ENCODE results near the gene BTBD9.

The BTBD9 gene

DNA sequence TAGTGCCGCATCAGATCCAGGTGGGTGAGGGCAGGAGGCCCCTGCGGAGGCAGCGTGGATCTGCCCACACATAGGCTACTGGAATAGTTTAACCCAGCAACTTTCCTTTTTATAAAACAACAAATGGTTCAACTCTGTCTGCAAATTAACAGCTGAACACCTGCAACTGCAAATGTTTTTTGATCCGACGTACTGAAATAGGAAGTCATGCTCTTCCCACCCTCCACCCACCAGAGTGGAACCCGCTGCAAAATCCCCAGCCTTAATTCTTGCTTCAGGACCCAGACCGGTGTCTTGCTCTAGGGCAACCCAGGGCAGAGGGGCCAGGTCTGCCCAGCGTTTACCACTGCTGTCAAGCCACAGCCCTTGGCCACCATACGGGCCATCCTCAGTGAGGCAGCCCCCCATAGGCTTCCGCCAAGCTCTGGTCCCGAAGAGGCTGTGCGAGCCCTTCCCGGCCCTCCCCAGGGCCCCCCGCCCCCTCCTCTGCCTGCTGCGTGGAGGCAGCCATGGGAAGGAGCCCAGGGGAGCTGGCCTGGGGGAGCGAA, 485.9 kb downstream of the BTBD9 start:
- no peak for DNase-seq

DNA sequence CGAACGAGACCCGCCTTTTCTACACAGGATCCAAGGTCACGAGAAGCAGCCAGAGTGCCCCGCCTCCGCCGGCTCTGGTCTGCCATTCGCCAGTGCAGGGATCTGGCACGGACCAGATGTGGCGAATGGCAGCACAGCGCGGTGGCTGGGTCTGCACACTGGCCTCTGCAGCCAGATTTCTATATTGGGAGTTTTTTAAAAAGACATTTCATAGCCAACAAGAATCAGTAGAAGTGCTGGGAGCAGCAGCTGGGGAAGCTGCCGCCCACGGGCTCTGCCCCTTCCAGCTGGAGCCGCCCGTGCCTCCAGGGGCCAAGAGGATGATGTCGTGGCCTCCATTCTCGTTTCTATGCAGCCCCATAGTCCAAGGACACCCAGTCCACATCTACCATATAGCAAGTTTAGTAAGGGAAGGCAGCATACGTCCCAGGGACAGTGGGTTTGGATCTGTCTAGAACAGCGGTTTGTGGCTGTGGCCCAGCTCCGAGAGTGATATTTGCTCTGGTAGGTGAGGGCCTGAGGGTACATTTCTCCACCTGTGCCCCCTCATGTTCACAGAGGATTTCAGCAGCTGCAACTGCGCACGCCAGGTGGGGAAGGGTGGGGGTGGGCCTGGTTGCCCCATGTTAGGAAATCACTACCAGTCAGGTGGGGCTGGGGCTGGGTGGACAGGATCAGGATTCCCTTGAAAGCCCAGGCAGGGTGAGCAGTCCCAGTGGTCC, 486.5 kb downstream of the BTBD9 start:
- no peak for DNase-seq

DNA sequence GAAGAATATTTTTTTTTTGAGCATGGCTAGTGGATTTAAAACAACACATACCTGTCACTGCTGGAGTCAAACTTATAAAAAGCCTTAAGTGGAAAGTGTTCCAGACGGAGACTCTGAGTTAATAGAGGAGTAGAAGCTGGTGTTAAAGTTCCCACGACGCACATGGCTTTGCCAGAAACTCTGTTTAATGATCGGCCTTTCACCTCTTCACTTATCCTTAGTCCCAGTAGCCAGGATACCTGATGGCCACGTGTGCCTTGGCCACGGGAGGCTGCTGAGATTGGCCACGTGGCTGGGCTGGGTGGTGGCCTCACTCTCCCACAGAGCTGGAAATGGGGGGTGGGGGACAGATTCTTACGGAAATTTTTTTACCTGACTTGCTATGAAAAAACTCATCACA, 487.1 kb downstream of the BTBD9 start:
- DNase-seq = no peak

DNA sequence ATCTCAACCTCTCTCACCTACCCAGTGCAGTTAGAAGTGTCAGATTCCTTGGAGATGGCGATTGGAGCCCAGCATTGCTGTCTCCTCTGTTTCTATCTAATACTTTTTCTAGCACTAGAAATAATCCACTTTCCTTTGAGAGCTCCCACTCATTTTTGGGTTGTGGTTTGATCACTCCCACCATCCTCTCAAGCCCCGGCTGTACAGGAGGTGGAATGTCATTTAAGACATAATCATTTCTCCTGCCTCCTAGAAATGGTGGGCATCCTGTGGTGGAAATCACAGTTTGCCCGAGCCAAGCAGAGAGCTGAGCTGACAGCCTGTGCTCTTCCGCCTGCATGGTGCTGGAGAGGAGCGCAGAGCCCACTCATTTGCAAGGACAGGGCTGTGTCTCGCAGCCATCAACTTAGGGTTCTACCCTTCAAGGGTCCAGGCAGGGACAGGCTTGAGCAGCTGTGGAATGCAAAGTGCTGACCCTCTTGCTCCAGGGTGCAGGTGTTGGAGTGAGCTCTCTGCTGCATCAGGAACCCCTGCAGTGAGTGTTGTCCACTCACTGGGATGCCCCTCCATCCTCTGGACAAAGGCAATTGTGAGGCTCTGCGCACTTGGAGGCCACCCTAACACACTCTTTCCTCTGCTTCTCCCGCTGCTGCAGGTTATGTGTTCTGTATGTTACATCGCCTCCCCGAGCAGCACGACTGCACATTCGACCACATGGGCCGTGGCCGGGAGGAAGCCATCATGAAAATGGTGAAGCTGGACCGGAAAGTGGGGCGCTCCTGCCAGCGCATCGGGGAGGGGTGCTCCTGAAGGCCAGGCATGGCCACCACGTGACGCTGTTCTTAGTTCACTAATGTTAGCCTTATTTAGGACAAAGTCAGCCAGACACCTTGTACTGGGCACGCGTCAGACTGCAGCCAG, 487.9 kb downstream of the BTBD9 start:
- no peak for DNase-seq

DNA sequence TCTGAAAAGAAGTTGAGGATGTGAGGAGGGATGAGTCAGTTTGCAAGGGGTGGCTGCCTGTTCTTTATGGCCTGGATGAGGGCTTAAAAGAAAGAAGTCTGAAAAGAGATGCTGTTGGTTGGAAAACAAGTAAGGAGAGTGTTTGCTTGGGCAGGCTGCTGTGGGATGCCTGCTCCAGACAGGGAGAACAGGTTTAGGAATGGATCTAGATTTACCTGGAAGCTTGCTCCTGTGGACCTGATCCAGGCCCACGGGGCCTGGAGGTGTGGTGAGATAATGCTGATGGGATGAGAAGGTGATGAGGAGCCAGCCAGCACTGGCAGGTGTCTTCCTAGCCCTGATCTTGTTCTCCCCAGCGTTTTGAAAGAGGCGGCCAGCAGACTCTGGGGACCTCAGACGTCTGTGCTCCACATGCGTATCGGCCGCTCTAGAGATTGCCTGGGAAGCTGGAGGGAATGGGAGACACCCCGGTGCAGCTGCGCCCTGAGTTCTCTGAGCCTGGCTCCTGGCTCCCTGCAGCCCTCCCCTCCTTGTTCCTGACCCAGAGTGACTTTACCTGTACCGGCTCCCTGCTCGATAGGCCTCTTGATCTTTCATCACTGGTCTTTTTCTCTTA, 488.9 kb downstream of the BTBD9 start:
- DNase-seq = no peak

DNA sequence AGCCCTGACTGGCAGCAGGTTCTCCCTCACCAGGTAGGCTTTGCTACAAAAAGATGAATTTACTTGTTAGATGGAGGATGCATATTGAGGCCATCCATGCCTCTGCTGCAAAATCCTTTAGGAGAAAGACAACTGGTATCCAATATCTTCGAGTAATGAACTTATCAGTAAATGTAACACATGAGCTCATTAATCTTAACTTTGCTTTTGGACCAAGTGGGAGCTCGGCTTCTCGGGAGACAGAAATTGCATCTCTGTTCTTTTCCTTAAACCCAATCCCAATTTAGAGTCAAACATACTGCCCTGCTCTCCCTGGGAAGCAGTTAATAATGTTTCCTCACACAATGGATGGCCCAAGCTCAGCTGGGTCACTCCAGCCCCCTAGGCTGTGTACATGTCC, 489.7 kb downstream of the BTBD9 start:
- no peak for DNase-seq

DNA sequence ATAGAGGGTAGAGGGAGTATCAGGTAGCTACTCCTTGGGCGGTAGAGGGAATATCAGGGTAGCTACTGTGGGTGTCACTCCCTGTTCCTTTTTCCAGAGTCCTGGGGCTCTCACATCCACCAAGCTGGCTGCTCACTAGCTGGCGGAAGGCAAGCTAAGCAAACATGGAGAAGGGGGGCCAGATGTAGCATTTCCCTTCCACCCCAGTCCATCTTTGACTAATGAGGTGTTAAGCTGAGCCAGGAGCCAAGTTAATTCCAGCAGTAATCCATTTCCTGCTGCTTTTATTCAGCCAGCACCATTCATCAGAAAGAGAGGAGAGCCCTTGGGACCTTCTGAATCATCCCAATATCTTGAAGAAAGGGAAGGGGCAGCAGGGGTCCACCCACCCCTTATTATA, 490.2 kb downstream of the BTBD9 start:
- peak; percentile 48 for DNase-seq

DNA sequence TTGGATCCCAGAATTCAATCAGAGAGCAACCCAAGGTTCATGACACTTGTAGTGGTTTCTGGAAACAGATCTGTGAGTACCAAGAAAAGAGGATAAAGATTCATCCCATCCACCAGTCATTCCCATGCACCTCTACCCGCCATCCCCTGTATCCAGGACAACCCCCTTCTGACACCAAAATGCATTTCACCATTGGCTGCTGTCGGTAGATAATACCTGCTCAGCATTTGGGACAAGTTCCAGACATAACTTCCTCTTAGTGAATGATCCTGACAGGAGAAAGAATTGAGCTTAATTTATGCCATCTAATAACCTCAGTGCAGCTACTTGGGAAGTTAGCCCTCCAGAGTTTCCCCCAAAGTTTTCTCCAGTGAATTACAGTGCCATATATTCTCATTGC, 491.1 kb downstream of the BTBD9 start:
- no peak for DNase-seq

DNA sequence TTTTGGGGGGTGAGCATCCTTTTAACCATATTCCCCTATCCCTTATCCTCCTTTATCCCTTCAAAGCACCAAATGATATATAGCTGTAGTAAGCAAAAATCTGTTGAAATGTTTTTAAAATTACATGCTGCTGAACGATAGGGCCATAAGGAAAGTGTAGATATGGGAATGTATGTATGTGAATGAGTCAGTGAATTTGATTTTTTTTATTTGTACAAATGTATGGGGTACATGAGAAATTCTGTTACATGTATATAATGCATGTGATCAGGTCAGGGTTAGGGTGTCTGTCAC, 493.0 kb downstream of the BTBD9 start:
- DNase-seq = no peak

DNA sequence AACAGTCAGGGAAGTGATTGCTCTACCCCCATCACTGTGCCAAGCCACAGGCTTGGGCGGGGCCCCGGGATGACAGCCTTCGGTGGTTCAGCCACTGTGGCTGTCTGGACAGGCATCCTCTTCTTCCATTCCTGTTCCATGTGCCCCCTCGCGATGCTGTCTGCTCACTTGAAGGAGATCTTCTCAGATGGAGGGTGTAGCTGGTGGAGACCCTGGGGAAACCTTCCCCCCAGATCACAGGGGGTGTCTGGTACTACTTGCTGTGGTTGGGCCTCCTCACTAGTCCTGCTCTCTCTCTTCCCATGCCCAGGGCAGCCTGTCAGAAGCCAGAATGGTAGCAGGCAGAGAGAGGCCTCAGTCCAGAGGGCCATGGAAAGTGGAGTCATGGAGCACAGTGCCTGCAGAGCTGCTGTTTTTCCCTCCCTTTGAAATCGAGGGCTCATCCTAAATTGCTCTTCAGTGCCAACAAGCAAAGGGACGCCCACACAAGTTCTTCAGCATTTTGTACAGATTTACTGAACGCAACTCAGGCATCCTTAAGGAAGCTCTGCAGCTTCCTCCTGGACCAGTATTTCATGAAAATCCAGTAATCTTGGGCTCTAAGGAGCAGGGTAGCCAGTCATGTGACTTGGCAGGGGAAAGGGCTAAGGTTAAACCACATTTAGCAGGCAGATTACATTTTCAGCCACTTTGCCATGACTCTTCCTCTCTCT, 493.6 kb downstream of the BTBD9 start:
- DNase-seq = no peak

DNA sequence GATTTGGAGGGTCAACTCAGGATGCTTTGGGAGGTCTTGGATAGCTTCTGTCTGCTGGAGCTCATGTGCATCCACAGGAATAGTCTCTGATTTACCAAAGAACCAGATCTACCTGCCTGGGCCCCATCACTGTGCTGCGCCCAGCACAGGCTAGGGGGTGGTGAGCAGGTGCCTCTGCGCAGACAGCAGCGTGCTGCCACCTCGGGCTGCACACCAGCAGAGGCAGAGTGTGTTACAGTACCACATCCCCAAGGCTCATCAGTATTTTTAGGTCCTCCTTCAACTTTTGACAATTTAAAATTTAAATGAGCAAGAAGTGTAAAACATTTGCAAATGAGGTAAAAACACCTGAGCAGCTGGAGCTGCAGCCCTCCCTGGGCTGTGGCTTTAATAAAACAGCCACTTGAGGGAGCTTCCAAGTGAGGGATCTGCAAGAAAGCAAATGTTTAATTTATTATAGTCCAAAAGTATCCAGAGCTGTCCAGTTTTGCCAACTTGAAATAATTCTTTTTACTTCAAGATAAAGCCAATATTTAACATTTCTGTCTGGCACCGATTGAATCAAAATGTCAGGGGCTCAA, 495.3 kb downstream of the BTBD9 start:
- no peak for DNase-seq

DNA sequence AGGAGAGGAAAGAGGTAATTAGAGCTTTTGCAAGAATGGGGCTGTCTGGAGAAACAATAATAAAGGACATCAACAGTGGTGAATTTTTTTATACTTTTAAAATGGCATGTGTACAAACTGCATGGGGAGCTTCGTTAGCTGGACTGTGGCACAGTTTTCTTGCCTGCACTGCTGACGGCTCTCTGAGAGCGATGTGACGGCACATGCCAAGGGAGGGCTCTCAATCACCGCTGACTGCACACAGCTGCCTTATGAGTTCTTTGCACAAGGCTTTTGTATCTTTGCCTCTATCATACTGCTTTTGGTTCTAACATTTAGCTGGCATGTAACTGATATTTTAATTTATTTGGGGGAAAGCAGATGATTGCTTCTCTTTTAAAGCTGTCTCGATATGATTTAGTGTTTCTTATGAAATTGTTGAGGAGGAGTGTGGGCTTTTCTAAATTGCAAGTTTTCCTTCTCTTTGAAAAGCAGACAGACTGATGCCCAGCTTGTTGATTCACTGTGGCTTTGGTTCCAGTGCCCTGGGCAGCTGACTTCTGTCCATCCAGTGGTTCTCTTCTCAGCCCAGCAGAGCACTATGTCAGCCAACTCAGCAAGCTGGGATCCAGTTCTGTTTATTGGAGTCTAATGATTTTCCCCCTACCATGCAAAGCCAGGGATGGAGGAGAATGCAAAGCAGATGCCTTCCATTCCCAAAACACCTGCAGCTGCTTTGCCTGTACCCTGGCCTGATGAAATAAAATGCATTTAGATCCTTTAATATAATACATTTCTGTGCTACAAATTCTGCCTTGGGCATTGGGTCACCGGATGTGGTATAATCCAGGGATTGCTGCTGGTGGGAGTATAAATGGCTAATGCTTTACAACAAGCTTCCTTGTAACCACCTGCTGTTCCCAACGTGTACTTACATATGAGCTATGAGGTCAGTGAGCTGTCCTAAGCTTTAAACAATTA, 496.3 kb downstream of the BTBD9 start:
- DNase-seq = peak; percentile 56

DNA sequence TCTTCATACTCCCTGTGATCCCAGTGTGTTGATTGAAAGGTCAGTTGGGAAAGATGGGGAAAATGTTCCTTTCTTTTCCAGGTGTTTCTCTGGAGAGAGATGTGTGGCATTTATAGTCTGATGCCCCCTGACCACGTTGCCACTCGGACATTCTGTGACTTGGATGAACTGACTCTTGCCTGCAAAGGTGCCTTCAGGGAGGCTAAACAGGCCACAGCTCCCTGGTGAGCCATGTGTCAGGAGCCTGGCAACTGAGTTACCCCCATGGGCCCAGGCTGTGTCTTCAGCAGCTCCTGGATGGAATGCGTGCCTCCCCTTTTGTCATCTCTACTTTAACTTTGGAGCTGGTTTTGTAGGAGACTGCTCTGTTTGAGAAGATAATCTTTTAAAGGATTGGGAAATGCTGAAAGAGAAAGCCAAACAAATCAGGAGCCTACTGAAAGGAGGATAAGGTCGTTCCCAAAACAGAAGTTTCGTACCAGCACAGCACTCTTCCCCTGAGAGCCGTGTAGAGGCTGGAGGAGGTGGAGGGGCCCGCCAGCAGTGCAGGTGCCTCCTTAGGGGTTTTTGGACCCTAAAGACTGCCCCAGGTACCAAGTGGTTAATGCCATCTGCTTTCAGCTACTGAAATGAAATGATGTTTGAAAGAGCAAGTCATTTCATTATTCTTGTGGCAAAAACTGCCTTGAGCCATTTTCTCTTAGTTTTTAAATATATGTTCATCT, 497.4 kb downstream of the BTBD9 start:
- DNase-seq = no peak

DNA sequence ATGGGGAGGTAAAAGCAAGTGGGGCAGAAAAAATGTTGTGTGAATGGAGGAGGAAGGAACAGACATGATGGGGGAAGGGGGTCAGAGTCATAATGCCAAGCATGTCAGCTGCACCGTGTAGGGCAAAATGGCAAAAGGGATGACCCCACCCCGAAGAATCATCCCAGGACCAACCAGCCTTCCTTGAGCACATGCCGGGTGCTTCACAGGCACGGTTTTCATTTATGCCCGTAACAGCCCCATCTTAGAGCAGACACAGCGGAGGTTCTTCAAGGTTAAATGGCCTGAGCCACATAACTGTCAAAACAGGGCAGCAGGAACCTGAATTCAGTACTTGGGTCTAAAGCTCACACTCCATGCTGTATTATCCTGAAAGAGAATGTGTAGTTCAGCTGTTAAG, 498.0 kb downstream of the BTBD9 start:
- no peak for DNase-seq

DNA sequence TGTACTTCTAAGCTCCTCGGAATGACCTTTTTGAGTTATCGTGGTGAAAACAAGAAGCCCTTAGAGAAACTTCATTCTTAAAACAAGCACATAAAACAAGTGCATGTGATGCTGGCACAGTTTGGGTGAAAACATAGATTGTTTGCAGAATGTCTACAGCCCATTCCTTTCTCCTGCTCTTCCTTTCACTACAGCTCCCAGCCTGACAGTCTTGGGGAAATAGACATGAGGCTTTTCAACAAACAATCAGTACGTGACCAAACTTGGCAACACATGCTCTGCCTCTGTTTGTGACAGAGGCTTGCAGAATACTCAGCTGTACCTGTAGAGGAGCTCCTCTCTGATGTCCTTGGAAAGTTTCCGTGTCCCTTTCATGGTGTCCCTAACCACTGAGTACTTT, 498.6 kb downstream of the BTBD9 start:
- no peak for DNase-seq

DNA sequence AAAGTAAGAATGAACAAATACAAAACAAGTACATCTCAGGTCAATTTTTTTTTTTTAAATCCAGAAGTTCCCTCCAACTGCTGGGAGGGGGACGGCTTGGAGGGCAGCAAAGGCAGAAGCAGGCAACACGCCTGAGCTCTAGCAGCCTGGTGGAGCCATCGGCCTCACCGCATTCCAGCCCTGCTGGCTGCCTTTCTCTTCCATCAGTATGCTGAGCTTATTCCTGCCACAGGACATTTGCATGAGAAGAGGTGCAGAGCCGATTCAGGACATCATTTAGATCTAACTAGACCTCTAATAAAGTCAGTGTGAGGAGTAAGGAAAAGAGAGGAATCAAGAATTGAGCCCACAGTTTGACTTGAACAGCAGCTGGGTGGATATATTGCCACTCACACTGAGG, 501.4 kb downstream of the BTBD9 start:
- DNase-seq = no peak

DNA sequence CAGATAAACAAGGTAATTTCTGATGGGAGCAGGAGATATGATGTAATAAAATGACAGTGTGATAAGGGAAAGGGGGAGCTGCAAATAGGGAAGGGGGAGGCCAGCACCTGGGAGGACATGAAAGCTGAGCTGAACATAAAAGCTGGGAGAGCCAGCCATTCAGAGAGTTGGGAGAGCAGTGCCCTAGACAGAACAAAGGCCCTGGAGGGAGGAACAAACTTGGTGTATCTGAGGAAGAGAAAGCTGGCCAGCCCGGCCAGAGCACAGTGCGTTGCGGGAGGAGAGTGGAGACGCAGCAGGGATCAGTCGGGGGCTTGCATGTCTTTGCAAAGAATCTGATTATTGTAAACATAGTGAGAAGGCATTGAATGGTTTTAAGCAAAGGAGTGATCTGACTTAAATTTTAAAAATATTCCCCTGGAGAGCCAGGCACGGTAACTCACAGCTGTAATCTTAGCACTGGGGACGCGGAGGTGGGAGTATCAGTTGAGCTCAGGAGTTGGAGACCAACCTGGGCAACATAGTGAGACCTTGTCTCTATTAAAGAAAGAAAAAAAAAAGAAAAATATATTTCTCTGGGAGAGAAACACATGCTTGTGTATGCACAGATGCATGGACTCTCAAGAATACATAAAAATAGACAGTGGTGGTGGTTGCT, 502.0 kb downstream of the BTBD9 start:
- DNase-seq = no peak

DNA sequence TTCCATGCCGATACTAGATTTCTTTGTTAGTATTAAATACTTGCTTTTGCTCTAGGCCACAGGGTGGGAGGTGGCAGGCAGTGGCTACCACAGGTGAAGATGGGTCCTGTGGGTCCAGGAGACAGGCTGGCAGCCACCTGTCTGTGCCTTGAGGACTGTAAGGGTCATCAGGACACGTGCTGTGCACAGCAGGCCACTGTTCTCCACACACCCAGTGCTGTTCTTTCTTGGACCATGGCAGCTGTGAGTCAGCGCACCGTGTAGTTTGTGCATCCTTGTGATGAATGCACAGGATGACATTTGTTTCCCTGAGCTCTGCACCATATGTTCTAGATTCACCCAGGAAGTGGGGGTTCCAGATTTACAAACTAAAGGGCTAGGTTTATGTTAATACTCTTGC, 503.2 kb downstream of the BTBD9 start:
- no peak for DNase-seq

DNA sequence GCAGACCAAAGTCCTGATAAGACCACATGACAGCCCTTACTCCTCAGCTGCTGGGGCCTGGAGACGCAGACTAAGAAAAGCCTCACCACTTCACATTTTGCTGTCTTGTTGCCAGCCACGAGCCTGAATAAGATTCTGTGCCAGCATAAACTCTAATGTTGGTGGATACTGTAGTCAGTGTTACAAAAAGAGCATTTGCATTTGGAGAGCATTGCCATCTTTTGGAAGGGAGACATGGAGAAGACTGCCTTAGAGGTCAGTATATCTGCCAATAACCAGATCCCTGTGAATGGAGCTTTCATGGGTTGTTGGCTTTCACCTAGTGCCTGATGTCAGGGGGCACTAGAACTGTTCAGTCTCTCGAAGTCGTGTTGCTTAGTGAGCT, 505.0 kb downstream of the BTBD9 start:
- DNase-seq = no peak

All from eye (tissue), 1 donor.